ENCODE data around the gene THAP6.
"Not testable (repeated sequence)": the region's sequence is repeated elsewhere in the genome, so short reads cannot be mapped to it uniquely, and the experiment has no call there.

THAP6 gene

DNA sequence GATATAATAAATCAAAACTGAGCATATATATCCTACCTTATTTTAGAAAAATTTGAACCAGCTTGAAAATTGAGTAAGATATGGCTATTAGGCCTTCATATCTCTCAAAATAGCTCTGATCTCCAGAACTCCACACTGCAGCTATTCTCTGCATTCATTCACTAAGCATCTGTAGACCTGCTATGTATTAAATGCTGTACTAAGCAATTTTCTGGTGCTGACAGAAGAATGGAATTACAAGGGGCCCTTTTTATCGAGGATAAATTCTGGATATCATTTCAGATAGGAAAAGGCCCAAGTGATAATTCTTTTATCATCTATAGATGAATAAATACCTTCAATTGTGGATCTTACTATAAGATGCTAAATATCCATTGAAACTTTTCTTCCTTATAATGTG lies 1.9 kb downstream of the THAP6 start:
- Histone ChIP-seq H3K36me3 (ENCODE audit: control insufficient read depth in 4 of 4, insufficient read depth in 4 of 4, low read length in 3 of 4) (peaks cover 3 to 18% (median 15%) of the 10 kb centered on the region in 4 experiments), H3K4me1 (ENCODE audit: control extremely low read depth in 1 of 4, control insufficient read depth in 4 of 4, insufficient read depth in 4 of 4, low read length in 3 of 4) (peaks cover 27 to 33% (median 30%) of the 10 kb centered on the region in 4 experiments), H3K27ac (ENCODE audit: insufficient read depth in 1 of 2, low read depth in 1 of 2, low read length in 2 of 2, poor library complexity in 1 of 2, severe bottlenecking in 2 of 2) (no peak overlapping the region), H3K9me3 (ENCODE audit: control extremely low read depth in 1 of 5, control insufficient read depth in 4 of 5, insufficient read depth in 2 of 5, low read depth in 1 of 5, low read length in 4 of 5) (no peaks in the 10 kb centered on the region), H3K4me3 (ENCODE audit: control insufficient read depth in 1 of 7, extremely low read depth in 1 of 7, insufficient read depth in 4 of 7, low read depth in 2 of 7, low read length in 6 of 7) (no peak overlapping the region), H3K27me3 (replicated peaks in 2 of 5; ENCODE audit: control insufficient read depth in 4 of 5, insufficient read depth in 5 of 5, low read length in 4 of 5) (no peaks in the 10 kb centered on the region)
- no peak for DNase-seq
- no CpG with 5 or more reads among the region's 1 CpG for WGBS (ENCODE audit: insufficient coverage)
- ChIA-PET POLR2A (no interaction called here), CTCF (interaction anchor here (1.6 kb wide), 1 partner anchor 10 kb away, joined by 4 read pairs; no protein-coding TSS in a partner anchor)

DNA sequence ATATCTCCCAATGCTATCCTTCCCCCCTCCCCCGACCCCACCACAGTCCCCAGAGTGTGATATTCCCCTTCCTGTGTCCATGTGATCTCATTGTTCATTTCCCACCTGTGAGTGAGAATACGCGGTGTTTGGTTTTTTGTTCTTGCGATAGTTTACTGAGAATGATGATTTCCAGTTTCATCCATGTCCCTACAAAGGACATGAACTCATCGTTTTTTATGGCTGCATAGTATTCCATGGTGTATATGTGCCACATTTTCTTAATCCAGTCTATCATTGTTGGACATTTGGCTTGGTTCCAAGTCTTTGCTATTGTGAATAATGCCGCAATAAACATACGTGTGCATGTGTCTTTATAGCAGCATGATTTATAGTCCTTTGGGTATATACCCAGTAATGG lies 5.2 kb downstream of the THAP6 start:
- H3K27ac ChIP-seq (ENCODE audit: insufficient read depth in 1 of 2, low read depth in 1 of 2, low read length in 2 of 2, poor library complexity in 1 of 2, severe bottlenecking in 2 of 2); DNase-seq; H3K4me3 ChIP-seq (ENCODE audit: control insufficient read depth in 1 of 7, extremely low read depth in 1 of 7, insufficient read depth in 4 of 7, low read depth in 2 of 7, low read length in 6 of 7); POLR2A ChIA-PET; H3K27me3 ChIP-seq (replicated peaks in 2 of 5; ENCODE audit: control insufficient read depth in 4 of 5, insufficient read depth in 5 of 5, low read length in 4 of 5); H3K4me1 ChIP-seq (ENCODE audit: control extremely low read depth in 1 of 4, control insufficient read depth in 4 of 4, insufficient read depth in 4 of 4, low read length in 3 of 4); H3K9me3 ChIP-seq (ENCODE audit: control extremely low read depth in 1 of 5, control insufficient read depth in 4 of 5, insufficient read depth in 2 of 5, low read depth in 1 of 5, low read length in 4 of 5): not testable (repeated sequence)
- WGBS (ENCODE audit: insufficient coverage) = no CpG with 5 or more reads among the region's 7 CpGs
- peaks cover 7 to 39% (median 19%) of the 10 kb centered on the region in 4 experiments for H3K36me3 ChIP-seq (ENCODE audit: control insufficient read depth in 4 of 4, insufficient read depth in 4 of 4, low read length in 3 of 4)
- CTCF ChIA-PET = interaction anchor here (1.0 kb wide), 1 partner anchor 26 kb away, joined by 3 read pairs; no protein-coding TSS in a partner anchor

DNA sequence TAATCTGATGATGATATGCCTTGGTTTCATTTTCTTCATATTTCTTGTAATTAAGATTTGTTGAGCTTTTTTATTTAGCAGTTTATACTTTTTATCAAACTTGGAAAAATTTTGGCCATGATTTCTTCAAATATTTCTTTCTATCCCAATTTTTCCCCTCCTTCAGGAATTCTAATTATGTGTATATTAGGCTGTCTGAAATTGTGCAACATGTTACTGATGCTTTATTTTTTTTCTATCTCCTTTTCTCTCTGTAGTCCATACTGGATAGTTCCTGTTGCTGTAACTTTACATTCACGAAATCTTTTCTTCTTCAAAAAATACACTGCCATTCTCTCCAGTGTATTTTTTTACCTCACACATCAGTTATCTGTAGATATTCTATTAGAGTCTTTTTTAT lies 10.8 kb downstream of the THAP6 start:
- ChIA-PET POLR2A (no interaction called here), CTCF (interaction anchor here (1.8 kb wide), 1 partner anchor 33 kb away, joined by 3 read pairs; no protein-coding TSS in a partner anchor)
- Histone ChIP-seq H3K4me3 (ENCODE audit: control insufficient read depth in 1 of 7, extremely low read depth in 1 of 7, insufficient read depth in 4 of 7, low read depth in 2 of 7, low read length in 6 of 7) (no peak overlapping the region), H3K9me3 (ENCODE audit: control extremely low read depth in 1 of 5, control insufficient read depth in 4 of 5, insufficient read depth in 2 of 5, low read depth in 1 of 5, low read length in 4 of 5) (peaks cover 0 to 1% (median 0%) of the 10 kb centered on the region in 5 experiments), H3K27me3 (replicated peaks in 2 of 5; ENCODE audit: control insufficient read depth in 4 of 5, insufficient read depth in 5 of 5, low read length in 4 of 5) (no peaks in the 10 kb centered on the region), H3K27ac (ENCODE audit: insufficient read depth in 1 of 2, low read depth in 1 of 2, low read length in 2 of 2, poor library complexity in 1 of 2, severe bottlenecking in 2 of 2) (no peak overlapping the region), H3K4me1 (ENCODE audit: control extremely low read depth in 1 of 4, control insufficient read depth in 4 of 4, insufficient read depth in 4 of 4, low read length in 3 of 4) (no peaks in the 10 kb centered on the region), H3K36me3 (ENCODE audit: control insufficient read depth in 4 of 4, insufficient read depth in 4 of 4, low read length in 3 of 4) (peaks cover 17 to 69% (median 38%) of the 10 kb centered on the region in 4 experiments)
- DNase-seq = no peak
- WGBS (ENCODE audit: insufficient coverage) = no CpG with 5 or more reads among the region's 1 CpG

DNA sequence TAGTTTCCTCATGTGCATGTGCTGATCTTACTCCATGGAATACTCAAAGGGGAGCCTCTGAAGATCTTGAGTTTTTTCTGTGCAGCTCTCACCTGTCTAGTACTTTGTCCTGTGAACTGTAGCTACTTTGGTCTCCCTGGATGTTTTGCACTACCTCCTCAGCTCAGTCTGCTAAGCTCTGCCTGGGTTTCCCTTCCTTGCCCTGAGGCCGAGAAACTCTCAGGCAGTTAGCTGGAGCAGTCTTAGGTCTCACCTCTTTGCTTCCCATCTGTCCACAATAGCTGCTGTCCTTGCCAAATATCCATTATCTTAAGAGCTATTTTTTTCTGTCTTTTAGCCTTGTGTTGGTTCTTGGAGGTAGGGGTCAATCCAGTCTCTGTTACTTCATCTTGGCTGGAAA lies 11.6 kb downstream of the THAP6 start:
- Histone ChIP-seq H3K4me1 (ENCODE audit: control extremely low read depth in 1 of 4, control insufficient read depth in 4 of 4, insufficient read depth in 4 of 4, low read length in 3 of 4) (no peaks in the 10 kb centered on the region), H3K4me3 (ENCODE audit: control insufficient read depth in 1 of 7, extremely low read depth in 1 of 7, insufficient read depth in 4 of 7, low read depth in 2 of 7, low read length in 6 of 7) (no peak overlapping the region), H3K9me3 (ENCODE audit: control extremely low read depth in 1 of 5, control insufficient read depth in 4 of 5, insufficient read depth in 2 of 5, low read depth in 1 of 5, low read length in 4 of 5) (peaks cover 0 to 7% (median 0%) of the 10 kb centered on the region in 5 experiments), H3K27me3 (replicated peaks in 2 of 5; ENCODE audit: control insufficient read depth in 4 of 5, insufficient read depth in 5 of 5, low read length in 4 of 5) (no peaks in the 10 kb centered on the region), H3K27ac (ENCODE audit: insufficient read depth in 1 of 2, low read depth in 1 of 2, low read length in 2 of 2, poor library complexity in 1 of 2, severe bottlenecking in 2 of 2) (no peak overlapping the region), H3K36me3 (ENCODE audit: control insufficient read depth in 4 of 4, insufficient read depth in 4 of 4, low read length in 3 of 4) (peaks cover 19 to 73% (median 41%) of the 10 kb centered on the region in 4 experiments)
- no CpG with 5 or more reads among the region's 1 CpG for WGBS (ENCODE audit: insufficient coverage)
- no peak for DNase-seq
- POLR2A ChIA-PET = no interaction called here
- CTCF ChIA-PET = interaction anchor here (0.8 to 1.8 kb wide), 4 partner anchors 11 to 322 kb away, joined by 3 to 4 read pairs (median 3); no protein-coding TSS in a partner anchor

DNA sequence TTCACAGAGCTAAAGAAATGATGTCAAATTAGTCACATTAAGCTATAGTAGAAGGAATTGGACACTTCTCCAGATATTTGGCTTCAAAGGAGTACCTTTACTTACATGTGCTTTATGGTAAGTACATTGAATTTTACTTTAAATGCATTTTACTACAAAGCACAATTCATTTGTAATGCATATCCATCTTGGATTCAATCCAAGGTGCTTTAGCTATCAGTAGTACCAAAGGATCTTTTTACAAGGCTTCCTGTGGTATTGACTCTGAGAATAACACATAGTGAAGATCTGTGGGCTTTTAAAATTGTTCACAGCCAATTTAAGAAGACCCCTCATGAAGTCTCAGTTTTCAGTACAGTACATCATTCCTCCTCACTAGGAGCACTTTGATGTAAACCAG lies 13.2 kb downstream of the THAP6 start:
- peaks cover 27 to 81% (median 42%) of the 10 kb centered on the region in 4 experiments for H3K36me3 ChIP-seq (ENCODE audit: control insufficient read depth in 4 of 4, insufficient read depth in 4 of 4, low read length in 3 of 4)
- H3K27me3 ChIP-seq (replicated peaks in 2 of 5; ENCODE audit: control insufficient read depth in 4 of 5, insufficient read depth in 5 of 5, low read length in 4 of 5) = no peaks in the 10 kb centered on the region
- H3K9me3 ChIP-seq (ENCODE audit: control extremely low read depth in 1 of 5, control insufficient read depth in 4 of 5, insufficient read depth in 2 of 5, low read depth in 1 of 5, low read length in 4 of 5) = peaks cover 1 to 23% (median 6%) of the 10 kb centered on the region in 5 experiments
- no peak overlapping the region for H3K27ac ChIP-seq (ENCODE audit: insufficient read depth in 1 of 2, low read depth in 1 of 2, low read length in 2 of 2, poor library complexity in 1 of 2, severe bottlenecking in 2 of 2)
- ChIA-PET POLR2A (no interaction called here), CTCF (interaction anchor here (0.8 to 1.3 kb wide), 2 partner anchors 8 to 29 kb away, joined by 3 read pairs; partner anchors contain the start of gene ODAPH)
- H3K4me1 ChIP-seq (ENCODE audit: control extremely low read depth in 1 of 4, control insufficient read depth in 4 of 4, insufficient read depth in 4 of 4, low read length in 3 of 4) = no peaks in the 10 kb centered on the region
- no peak overlapping the region for H3K4me3 ChIP-seq (ENCODE audit: control insufficient read depth in 1 of 7, extremely low read depth in 1 of 7, insufficient read depth in 4 of 7, low read depth in 2 of 7, low read length in 6 of 7)
- DNase-seq = no peak

DNA sequence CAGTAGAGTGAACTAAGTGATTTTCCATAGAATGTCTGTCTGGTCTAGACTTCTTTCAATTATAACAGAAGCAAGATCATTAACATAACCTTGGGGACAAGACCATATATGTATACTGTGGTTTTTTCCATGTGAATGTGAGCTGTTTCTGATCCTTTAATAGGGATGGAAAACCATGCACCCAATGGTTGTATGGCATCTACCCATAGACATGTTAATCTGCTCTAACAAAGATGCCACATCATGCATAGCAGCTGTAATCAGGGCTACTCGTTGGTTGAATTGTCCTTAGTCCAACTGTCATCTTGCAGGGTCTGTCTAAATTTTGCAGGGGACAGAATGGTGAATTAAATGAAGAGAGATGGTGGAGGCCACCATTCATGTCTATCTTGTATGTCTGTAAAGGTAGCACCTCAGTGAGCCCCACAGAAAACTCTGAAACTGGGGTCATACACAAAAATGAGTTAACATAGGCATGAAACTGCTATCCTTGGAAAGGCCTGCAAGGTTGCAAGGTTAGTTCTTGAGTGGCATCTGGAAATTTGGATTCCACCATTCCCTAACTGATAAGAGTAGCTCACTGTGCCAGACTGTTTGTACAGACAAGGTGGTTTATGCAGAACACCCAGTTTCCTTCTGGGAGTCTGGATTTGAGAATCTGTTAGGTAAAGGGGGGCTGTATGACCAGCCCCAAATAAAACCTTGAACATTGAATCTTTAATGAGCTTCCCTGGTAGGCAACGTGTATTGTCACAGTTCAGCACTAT lies 16.5 kb downstream of the THAP6 start:
- ChIA-PET POLR2A (interaction anchor here (1.5 kb wide), 1 partner anchor 13 kb away, joined by 5 read pairs; no protein-coding TSS in a partner anchor), CTCF (interaction anchor here (1.2 kb wide), 1 partner anchor 12 kb away, joined by 3 read pairs; no protein-coding TSS in a partner anchor)
- peaks cover 3 to 38% (median 14%) of the 10 kb centered on the region in 5 experiments for H3K9me3 ChIP-seq (ENCODE audit: control extremely low read depth in 1 of 5, control insufficient read depth in 4 of 5, insufficient read depth in 2 of 5, low read depth in 1 of 5, low read length in 4 of 5)
- H3K36me3 ChIP-seq (ENCODE audit: control insufficient read depth in 4 of 4, insufficient read depth in 4 of 4, low read length in 3 of 4) = peaks cover 23 to 68% (median 37%) of the 10 kb centered on the region in 4 experiments
- no peak for DNase-seq
- H3K4me1 ChIP-seq (ENCODE audit: control extremely low read depth in 1 of 4, control insufficient read depth in 4 of 4, insufficient read depth in 4 of 4, low read length in 3 of 4) = no peaks in the 10 kb centered on the region
- no peak overlapping the region for H3K27ac ChIP-seq (ENCODE audit: insufficient read depth in 1 of 2, low read depth in 1 of 2, low read length in 2 of 2, poor library complexity in 1 of 2, severe bottlenecking in 2 of 2)
- H3K4me3 ChIP-seq (ENCODE audit: control insufficient read depth in 1 of 7, extremely low read depth in 1 of 7, insufficient read depth in 4 of 7, low read depth in 2 of 7, low read length in 6 of 7) = no peak overlapping the region
- WGBS (ENCODE audit: insufficient coverage) = 95% methylated on average over 2 of the region's 2 CpGs
- no peaks in the 10 kb centered on the region for H3K27me3 ChIP-seq (replicated peaks in 2 of 5; ENCODE audit: control insufficient read depth in 4 of 5, insufficient read depth in 5 of 5, low read length in 4 of 5)

DNA sequence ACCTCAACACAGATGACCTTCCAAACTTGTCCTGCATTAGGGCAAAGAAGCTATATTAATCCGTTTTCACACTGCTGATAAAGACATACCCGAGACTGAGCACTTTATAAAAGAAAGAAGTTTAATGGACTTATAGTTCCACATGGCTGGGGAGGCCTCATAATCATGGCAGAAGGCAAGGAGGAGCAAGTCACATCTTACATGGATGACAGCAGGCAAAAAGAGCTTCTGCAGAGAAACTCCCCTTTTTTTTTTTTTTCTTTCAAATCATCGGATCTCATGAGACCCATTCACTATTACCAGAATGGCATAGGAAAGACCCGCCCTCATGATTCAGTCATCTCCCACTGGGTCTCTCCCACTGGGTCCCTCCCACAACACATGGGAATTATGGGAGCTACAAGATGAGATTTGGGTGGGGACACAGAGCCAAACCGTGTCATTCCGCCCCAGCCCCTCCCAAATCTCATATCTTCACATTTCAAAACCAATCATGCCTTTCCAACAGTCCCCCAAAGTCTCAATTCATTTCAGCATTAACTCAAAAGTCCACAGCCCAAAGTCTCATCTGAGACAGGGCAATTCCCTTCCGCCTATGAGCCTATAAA lies 17.4 kb downstream of the THAP6 start:
- not testable (repeated sequence) for H3K27ac ChIP-seq (ENCODE audit: insufficient read depth in 1 of 2, low read depth in 1 of 2, low read length in 2 of 2, poor library complexity in 1 of 2, severe bottlenecking in 2 of 2); DNase-seq; H3K4me3 ChIP-seq (ENCODE audit: control insufficient read depth in 1 of 7, extremely low read depth in 1 of 7, insufficient read depth in 4 of 7, low read depth in 2 of 7, low read length in 6 of 7); H3K27me3 ChIP-seq (replicated peaks in 2 of 5; ENCODE audit: control insufficient read depth in 4 of 5, insufficient read depth in 5 of 5, low read length in 4 of 5); H3K4me1 ChIP-seq (ENCODE audit: control extremely low read depth in 1 of 4, control insufficient read depth in 4 of 4, insufficient read depth in 4 of 4, low read length in 3 of 4)
- WGBS (ENCODE audit: insufficient coverage) = 100% methylated on average over 3 of the region's 7 CpGs
- peaks cover 20 to 60% (median 31%) of the 10 kb centered on the region in 4 experiments for H3K36me3 ChIP-seq (ENCODE audit: control insufficient read depth in 4 of 4, insufficient read depth in 4 of 4, low read length in 3 of 4)
- ChIA-PET CTCF (interaction anchor here (1.2 kb wide), 1 partner anchor 11 kb away, joined by 3 read pairs; no protein-coding TSS in a partner anchor), POLR2A (interaction anchor here (0.6 to 1.5 kb wide), 2 partner anchors 12 to 53 kb away, joined by 3 to 5 read pairs; no protein-coding TSS in a partner anchor)
- H3K9me3 ChIP-seq (ENCODE audit: control extremely low read depth in 1 of 5, control insufficient read depth in 4 of 5, insufficient read depth in 2 of 5, low read depth in 1 of 5, low read length in 4 of 5) = peaks cover 4 to 42% (median 14%) of the 10 kb centered on the region in 5 experiments

All from common myeloid progenitor, CD34-positive (primary cell).